ENCODE measurements around the gene GRB2.
A peak's percentile ranks its signal among the peaks of the same experiment; 100 is the strongest.
"Not testable (repeated sequence)": the region's sequence is repeated elsewhere in the genome, so short reads cannot be mapped to it uniquely, and the experiment has no call there.

Gene GRB2

DNA sequence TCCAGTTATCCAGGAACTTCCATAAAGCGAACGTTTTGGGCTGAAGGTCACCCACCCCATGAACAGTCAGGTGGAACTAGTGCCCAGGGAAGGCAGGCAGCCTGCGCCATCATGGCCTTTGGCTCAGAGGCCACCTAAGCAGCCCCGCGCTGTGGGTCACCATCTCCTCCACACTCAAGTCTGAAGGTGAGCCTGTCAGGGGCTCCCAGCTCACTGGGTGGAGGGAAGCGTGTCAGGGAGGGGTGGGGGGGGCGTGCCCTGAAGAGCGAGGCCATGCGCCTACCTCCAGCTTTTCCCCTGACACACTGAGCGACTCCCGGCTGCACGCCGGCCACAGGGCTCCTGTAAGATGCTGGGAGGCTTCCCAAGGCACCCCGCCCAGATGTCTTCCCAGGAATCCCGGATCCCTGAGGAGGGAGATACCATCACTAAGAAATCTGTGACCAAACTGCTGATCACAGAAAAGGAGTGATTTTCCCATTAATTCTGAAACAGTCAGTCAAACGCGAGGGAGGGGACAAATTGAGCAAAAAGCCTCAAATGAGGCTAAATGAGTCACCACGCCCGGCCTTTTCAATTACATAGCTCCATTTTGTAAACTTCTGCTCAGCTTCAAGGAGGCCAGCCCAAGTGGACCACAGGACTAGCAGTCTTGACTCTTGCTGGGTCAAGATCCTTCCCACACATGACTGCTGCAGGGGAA is 89.8 kb downstream of the GRB2 start:
- no peak for DNase-seq

DNA sequence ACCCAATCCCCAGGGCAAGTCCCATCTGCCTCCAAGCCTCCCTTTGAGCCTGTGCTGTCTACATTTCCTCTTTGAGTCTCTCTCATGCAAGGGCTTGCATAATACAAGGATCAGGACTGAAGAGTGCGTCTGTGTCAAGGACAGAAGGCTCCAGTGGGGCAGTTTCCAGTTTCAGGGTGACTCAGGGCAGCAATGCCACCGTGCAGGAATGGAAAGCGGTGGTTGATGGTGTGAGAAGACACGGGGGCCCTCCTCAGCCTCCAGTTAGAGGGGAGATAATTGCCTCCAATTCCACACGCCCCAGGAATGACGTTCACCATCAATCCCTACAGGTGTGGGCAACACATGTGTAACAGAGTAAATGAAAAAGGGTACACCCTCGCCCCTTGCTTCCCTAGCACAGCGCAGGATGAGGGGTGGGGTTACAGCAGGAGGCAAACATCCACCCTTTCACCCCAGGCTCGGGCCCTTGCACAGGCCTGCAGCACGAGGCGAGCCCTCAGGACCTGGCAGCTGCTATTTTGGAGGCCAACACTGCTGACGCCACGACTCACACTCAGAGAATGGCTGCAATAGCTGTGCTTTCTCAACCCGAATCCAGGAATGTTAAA is 91.4 kb downstream of the GRB2 start:
- DNase-seq, result no peak

DNA sequence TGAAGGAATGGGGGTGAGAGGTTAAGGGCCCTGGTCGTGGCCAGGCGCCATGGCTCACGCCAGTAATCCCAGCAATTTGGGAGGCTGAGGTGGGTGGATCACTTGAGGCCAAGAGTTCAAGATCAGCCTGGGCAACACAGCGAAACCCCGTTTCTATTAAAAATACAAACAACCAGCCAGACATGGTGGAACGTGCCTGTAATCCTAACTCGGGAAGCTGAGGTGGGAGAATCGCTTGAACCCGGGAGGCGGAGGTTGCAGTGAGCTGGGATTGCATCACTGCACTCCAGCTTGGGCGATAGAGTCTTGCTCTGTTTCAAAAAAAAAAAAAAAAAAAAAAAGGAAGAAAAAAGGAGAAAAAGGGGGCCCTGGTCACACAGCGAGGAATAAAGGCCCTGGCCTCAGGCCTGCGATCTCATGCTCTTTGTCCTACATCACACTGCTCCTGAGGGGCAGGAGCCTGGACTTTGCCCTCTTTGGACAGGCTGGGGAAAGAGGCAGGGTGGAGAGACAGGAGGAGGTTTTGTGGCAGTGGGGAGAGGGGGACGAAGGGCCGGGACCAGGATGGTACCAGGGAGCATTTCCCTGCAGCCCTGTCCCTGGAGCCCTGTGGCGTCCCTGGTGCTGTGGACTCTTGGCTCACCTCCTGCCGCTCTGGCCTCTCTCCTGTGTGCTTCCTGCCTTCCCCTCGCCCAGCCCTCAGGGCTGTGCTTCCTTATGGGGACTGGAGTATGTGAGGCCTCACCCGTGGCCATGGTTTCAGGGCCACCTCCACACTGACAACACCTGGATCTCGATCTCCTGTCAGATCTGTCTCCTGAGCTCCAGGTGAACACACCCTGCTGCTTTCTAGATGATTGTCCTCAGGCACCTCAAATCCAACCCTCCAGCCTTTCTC is 96.5 kb downstream of the GRB2 start:
- DNase-seq, result no peak

DNA sequence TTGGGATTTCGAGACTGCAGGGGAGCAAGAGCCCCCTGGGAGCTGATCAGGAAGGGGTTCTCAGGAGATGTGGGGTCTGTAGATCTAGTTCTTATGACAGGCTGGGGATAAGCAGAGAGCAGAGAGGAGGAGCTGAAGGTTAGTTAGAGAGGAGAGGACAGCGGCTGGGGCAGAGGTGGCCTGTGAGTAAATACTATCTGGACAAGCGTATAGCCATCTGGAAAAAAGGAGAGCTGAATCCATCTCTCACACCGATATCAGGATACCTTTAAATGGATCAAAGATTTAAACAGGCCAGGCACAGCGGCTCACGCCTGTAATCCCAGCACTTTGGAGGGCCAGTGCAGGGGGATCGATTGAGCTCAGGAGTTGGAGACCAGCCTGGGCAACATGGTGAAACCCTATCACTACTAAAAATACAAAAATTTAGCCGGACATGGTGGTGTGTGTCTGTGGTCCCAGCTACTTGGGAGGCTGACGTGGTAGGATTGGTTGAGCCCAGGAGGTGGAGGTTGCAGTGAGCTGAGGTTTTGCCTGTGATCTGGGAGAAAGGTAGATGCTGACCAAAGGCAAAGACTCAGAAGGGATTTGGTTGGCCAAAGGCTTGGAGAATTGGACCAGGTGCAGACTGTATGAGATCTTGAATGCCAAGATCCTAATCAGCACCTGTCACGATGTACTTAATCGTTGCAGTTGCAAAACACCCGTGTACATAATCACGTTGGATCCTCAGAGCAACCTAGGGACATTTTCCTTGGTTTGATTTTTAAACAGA is 97.3 kb downstream of the GRB2 start:
- DNase-seq, result no peak

GRCh38 chr17:75301502-75302206 is 103.8 kb downstream of the GRB2 start:
- DNase-seq, result no peak

- no peak for DNase-seq
Measured at GRCh38 chr17:75301049-75301448, 104.4 kb downstream of the GRB2 start.

DNA sequence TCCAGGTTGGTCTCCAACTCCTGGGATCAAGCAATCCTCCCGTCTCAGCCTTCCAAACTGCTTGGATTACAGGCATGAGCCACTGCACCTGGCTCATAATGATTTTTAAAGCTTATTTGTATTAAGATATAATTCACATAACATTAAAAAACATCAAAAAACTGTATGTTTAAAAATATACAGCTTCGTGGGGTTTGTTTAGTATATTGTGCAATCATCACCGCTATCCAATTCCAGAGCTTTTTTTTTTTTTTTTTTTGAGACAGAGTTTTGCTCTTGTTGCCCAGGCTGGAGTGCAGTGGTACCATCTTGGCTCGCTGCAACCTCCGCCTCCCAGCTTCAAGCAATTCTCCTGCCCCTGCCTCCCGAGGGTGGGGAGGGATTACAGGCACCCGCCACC is 105.2 kb downstream of the GRB2 start:
- DNase-seq, result no peak

DNA sequence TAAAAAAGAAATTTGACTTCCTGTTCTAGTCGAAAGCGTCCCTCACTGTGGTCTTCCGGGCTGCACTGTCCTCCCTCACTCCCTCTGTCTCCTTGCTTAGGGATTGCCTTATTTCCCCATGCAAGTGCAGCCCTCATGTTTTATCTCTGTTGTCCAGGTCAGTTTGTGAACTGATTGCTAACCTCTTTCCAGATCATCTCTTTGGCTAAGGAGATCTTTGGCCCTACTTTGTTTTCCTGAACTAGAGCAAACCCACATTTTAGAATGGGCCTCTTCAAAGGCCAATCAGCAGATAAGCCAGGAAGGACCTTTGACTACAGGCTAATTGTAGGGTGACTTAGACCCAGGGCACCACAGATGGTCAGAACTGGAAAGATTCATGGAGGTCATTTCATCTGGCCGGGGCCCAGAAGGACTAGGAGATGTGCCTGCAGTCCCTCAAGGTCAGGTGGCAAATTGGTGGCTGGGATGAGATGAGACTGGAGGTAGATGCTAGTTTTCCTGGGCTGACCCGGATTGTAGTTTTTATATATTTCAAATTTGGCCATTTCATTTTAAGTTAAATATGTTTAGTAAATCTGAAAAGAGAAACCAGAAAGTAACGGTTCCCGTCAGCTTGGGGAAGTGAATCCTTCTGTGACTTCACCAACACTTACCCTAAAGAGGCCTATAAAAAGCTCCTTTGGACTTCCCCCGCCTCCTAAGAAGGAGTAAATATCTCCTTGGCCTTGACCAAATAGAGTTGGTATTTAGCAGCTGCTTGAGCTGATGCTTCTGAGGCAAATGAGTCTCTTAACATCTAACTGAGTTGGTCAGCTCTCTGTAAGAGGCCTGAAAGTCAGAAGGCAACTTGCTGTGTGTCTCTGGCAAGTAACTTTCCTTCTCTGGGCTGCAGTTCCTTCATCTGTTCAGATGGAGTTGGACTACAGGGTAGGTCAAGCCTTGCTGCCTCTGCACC is 110.0 kb downstream of the GRB2 start:
- no peak for DNase-seq

DNA sequence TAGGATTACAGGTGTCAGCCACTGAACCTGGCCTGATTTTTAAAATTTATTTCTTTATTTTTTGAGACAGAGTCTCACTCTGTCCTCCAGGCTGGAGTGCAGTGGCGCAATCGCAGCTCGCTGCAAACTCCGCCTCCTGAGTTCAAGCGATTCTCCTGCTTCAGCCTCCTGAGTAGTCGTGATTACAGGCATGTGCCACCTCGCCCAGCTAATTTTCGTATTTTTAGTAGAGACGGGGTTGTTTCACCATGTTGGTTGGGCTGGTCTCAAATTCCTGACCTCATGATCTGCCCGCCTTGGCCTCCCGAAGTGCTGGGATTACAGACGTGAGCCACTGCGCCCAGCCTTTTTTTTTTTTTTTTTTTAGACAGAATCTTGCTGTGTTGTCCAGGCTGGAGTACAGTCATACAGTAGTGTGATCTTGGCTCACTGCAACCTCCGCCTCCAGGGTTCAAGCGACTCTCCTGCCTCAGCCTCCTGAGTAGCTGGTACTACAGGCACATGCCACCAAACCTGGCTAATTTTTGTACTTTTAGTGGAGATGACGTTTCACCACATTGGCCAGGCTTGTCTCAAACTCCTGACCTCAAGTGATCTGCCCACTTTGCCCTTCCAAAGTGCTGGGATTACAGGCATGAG is 112.5 kb downstream of the GRB2 start:
- not testable (repeated sequence) for DNase-seq

- no peak for DNase-seq
Measured at GRCh38 chr17:75289832-75290337, 115.6 kb downstream of the GRB2 start.

DNA sequence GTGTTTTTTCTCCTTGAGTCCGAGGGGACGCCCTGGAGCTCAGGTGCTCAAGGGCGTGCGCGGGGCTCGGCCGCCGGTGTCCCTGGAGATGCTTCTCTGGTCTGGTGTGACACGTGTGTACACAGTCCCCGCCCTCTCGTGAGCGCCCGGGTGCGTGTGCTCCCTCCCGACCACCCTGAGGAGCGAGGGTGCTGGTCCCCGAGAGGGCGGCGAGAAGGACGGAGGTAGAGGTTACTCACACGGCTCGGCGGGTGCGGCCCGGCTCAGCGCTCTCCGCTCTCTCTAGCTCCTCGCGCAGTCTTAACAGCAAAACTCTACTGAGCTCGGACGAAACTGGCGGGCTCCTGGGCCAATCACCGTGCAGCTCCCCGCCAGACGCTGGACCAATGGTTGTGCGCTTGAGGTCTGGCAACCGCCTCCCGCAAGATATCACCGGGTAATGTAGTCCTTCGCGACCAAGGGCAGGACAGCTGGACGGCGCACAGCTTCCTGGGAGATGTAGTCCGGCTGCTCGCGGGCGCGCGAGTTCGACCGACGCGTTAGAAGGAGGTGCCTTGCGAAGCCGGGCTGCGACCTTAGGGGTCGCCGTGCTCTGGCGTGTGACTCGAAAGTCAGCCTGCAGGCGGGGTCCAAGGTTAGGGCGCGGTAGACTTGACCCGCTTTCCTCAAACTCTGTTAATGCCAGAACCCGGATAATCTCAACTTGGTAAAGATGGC is 116.2 kb downstream of the GRB2 start, which contains the start of gene SLC25A19:
Gene SLC25A19, minus strand, starts transcription at position 319 of the 717 bp plus-strand sequence. CDS start 2,669 bp downstream, outside the sequence.
- peak; percentile 81 for DNase-seq

GRCh38 chr17:75288770-75289114 is 116.7 kb downstream of the GRB2 start:
- DNase-seq, result no peak

DNA sequence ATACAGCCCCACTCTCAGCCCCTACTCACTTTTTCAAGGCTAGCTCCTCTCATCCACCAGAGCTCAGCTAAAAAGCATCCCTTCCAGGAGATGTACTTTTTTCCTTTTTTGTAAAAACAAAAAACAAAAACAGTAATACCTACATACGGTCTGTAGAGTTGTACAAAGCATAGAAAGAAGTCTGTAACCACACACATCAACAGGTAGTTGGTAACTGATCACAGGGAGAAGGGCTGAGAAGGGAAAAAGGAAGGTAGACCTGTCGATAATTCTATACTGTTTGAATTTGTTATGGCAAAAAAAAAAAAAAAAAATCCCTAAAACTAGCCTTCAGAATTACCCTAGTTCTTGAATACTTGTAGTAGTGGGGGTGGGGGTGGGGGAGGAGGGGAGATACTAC is 117.1 kb downstream of the GRB2 start:
- DNase-seq, result no peak

- DNase-seq, result no peak
Measured at GRCh38 chr17:75287221-75287620, 118.3 kb downstream of the GRB2 start.

- no peak for DNase-seq
Measured at GRCh38 chr17:75285123-75285522, 120.4 kb downstream of the GRB2 start.

DNA sequence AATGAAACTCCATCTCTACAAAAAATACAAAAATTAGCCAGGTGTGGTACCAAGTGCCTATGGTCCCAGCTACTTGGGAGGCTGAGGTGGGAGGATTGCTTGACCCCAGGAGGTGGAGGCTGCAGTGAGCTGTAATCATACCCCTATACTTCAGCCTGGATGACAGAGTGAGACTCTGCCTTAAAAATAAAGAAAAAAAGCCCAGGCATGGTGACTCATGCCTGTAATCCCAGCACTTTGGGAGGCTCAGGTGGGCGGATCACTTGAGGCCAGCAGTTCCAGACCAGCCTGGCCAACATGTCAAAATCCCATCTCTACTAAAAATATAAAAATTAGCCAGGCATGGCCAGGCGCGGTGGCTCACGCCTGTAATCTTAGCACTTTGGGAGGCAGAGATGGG is 125.3 kb downstream of the GRB2 start:
- not testable (repeated sequence) for DNase-seq

- DNase-seq, result no peak
Measured at GRCh38 chr17:75277664-75278071, 127.8 kb downstream of the GRB2 start.

GRCh38 chr17:75273977-75274708 is 131.3 kb downstream of the GRB2 start:
- no peak for DNase-seq

- no peak for DNase-seq
Measured at GRCh38 chr17:75272848-75273184, 132.7 kb downstream of the GRB2 start.

Measured in 8988T (cell line).